Measurements from ENCODE around the gene MAPKBP1.

The MAPKBP1 gene

DNA sequence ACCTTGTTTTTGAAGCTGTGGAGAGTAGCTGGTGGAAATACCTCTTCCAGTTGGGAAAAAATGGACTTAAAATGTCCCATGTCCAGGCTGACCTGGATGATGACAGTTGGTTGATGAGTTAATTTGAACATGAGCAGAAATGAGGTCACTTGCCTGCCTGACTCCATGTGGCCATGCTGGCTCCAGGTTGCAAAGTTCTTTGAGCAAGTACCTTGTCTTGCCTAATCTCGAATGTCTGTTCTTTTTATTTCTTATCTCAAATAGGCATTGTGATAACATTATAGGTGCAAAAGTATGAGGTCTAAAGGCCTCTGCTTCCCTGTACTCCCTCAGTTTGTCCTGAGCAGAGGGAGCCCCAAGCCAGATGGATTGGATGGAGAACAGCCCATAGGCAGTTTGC, 9.0 kb downstream of the MAPKBP1 start:
- FAIRE-seq (no peak), DNase-seq (ENCODE audit: low spot score) (no peak)

DNA sequence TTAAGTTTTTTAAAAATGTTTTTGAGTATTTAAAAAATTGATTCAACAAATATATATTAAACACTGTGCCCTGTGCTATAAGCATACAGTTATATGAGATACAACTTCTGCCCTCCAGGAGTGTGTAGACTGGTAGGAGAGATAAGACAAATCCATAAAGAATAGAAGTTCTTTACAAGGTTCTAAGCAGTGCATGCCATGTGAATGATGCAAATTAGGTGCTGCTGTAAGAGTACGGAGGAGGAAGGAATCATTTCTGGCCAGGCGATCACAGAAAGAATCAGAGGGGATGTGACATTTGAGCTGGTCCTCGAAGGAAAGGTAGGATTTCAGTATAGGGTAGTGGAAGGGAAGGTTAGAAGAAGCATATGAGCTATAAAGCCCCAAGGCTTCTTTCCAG, 14.0 kb downstream of the MAPKBP1 start:
- DNase-seq (ENCODE audit: low spot score) (no peak), FAIRE-seq (no peak)

DNA sequence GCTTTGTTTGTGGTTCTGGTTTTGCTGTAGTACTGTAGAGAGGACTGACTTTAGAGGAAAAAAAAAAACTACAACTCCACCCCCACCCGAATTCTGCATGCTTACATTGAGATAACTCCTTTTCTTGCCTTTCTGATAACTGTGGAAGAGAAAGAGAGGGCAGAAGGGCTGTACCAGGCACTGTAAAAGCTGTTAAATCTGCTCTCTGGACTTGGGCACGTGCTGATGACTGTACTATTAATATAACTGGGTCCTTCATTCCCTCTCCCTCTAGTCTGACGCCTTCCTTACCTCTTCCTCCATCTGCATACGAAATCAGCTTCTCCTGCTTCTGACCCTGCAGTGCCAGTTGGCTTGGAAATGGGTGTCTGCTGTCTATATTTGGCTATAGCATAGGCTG, 15.0 kb downstream of the MAPKBP1 start:
- FAIRE-seq (no peak), DNase-seq (ENCODE audit: low spot score) (no peak)

DNA sequence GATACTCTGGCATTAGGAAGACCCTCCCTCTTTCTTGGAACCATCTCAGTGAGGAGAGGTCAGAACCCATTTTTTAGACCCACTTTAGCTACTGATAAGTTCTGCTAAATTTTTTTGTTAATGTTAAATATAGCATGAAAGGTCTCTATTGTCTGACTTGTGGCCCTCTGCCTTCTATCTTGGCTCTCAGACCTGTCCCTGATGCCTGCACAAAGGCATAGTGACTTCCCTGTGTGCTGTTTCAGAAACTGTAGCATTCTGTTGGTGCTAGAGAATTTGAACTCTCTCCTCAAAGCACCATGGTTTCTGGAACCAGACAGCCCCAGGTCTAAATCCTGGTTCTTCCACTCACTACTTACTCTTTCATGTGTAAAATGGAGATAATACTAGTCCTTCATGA, 15.4 kb downstream of the MAPKBP1 start:
- FAIRE-seq: no peak
- DNase-seq (ENCODE audit: low spot score): no peak

DNA sequence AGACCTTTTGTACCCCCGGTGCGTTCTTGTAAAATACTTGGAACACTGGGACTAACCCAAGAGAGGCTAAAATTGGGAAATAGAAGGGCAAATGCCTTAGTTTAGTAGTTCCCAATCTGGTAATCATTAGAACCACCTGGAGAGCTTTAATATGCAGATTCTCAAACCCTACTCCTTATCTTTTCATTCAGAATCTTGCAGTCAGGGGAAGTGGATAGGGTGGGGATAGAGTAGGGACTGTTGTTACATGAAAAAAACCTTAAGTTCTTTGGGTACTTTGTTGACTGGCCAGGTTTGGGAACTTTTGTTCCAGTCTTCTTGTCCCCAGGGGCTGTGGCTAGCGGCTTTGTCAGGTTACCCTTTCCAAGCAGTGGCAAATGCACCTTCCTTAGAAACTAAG, 15.9 kb downstream of the MAPKBP1 start:
- FAIRE-seq (no peak), DNase-seq (ENCODE audit: low spot score) (no peak)

DNA sequence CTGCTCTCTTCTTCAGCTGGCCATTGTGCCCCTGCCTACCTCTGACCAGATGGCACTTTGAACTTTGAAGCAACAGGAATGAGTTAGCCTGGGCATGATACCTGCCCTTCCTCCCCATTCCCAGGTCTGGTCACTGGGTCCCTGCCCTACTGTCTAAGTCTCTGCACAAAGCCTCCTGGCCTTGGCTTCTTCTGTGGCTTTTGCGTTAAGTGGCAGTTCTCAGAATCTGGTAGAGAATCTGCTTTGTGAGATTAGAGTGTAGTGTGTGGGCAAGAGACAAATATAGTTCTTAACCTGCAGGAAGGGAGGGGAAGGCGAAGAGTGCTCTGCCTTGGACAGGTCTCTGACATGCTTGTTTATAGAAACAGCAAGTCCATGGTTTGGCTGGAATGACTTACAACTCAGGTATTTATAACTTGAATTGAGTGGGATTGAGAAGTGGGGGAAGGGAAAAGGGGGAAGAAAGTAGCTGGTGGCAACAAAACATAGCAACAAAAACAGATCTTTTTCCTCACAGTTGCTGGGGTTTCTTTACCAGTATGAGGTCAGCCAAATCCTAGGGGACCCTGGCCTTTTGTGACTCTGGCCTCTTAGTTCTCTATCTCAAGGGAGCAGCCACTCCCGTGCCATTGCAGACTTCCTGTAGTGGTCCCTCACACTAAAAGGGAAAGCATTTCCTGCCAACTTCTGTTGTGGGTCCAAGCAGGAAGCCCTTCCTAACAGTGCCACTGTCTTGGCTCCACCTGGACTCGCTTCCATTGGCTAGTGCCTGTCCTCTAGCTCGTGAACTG, 16.7 kb downstream of the MAPKBP1 start:
- DNase-seq (ENCODE audit: low spot score) (peak; percentile 17), FAIRE-seq (no peak)

DNA sequence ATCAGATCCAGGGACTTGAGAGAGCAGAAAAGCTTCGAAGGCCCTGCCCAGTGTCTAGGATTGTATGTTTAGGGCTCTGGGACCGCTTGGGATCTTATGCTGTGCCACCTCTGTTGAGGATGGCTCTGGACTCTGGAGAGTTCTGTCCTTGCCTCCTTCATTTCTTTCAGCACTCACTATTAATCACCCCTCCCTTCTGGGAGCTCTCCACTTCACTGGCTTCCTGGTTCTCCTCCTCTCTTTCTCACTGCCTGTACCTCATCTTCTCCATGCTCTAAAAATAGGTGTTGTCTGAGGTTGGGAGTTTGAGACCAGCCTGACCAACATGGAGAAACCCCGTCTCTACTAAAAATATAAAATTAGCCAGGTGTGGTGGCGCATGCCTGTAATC, 17.3 kb downstream of the MAPKBP1 start:
- DNase-seq (ENCODE audit: low spot score) (no peak), FAIRE-seq (no peak)

DNA sequence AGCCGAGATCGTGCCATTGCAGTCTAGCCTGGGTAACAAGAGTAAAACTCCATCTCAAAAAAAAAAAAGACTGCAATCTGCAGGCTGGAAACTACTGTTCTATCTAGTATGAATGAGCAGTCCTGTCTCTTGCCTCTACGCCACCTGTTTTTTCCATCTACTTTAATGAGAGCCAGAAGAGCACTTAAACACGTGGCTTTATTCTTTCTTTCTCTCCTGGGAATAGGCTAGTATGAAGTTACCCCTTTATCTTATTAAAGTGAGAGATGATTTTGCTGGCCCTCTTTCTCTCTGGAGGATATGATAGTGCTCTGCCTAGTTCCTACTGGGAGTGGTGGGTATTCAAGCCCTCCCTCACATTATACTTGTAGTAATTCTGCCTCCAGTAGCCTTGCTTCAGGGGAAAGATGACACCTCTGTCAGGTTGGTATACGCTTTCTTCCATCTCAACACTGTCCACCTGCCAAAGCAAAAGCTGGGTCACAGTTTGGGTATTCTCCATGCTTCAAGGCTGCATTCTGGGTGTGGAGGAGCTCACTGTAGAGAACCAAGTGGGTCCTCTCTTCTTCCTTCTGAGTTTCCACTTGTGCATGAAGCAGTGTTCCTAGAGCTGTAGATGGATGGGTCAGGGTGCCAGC, 17.8 kb downstream of the MAPKBP1 start:
- FAIRE-seq (no peak), DNase-seq (ENCODE audit: low spot score) (no peak)

DNA sequence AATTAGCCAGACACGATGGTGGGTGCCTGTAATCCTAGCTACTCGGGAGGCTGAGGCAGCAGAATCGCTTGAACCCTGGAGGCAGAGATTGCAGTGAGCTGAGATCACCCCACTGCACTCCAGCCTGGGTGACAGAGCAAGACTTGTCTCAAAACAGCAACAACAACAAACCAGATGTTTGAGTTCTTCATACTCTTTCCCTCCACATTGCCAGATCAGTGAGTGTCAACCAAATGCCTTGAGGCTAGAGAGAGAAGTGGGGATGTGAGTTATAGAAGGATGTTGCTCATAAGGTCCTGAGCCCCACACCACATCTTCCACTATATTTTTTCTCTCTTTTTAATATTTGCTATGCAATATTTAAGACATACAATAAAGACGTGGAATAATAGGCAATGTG, 19.8 kb downstream of the MAPKBP1 start:
- no peak for FAIRE-seq

DNA sequence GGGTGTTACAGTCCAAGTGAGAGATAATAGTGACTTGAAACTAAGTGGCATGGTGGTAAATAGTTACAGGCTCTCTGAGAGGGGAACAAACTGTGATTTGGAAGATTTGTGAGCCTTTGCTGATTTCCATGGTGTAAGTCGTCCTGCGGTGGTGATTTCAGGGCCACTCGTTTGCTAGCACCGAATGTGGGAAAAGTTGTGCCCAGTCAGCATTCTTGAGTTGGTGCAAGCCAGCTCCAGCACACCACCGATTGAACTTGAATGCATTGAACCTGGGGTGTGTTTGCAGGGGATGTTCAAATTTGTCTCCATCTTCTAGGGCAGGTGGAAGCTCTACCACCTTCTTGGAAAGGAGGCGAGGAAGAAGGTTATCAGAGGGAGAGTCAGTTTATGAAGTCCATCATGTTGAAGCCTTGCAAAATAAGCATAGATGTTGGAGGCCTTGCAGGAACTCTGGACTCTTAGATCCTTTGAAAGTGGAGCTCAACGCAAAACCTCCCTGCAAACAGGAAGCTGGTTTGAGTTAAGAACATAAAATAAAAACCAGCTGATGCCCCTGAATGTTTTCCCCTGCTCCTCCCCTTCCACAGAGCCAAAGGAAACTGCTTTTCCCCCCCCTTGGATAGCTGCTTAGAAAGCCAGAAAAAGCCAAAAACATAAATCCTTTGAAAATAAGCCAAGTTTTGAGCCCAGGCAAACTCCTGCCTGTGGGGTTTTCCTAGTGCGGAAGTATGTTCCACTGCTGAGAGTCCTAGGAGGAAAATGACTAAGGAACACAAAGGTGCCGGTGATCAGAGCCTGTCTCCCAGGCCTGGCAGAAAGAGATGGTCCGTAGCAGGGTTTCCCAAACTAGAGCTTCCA, 21.9 kb downstream of the MAPKBP1 start:
- no peak for DNase-seq (ENCODE audit: low spot score)
- FAIRE-seq: no peak

More for the DNA sequence above, 19.8 kb downstream of the MAPKBP1 start:
- no peak for DNase-seq (ENCODE audit: low spot score)

DNA sequence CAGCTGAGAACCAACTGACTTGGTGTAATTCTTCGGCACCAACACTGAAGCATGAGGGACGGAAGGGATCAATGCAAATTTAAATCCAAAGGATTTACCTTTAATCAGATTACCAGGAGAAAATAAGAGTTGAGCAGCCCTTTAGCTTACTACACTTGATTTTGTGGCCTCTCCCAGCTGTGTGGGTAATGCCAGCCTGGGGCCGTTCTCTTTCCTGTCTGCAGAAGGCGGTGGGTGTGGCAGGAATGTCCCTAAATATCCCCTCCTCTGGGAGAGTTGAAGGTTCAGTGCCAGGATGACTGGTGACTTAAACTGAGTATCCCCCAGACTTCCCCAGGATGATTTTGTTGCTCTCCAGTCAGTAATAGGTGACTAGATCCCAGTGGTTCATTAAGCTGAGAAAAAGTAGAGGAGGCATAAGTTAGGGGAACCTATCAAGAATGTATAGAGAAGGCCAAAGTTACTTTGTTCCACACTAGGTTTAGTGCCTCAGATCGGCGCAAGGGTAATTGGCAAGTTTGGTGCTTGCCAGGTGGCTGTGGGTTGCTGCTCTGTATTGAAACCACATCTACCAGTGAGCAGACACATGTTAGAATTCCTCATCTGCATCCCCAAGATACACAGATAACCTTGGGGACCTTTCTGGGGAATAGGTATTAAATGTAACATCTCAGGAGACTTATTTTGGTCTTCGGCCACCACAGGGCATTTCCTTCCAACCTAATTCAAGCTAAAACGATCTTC, 23.1 kb downstream of the MAPKBP1 start:
- FAIRE-seq: no peak
- no peak for DNase-seq (ENCODE audit: low spot score)

DNA sequence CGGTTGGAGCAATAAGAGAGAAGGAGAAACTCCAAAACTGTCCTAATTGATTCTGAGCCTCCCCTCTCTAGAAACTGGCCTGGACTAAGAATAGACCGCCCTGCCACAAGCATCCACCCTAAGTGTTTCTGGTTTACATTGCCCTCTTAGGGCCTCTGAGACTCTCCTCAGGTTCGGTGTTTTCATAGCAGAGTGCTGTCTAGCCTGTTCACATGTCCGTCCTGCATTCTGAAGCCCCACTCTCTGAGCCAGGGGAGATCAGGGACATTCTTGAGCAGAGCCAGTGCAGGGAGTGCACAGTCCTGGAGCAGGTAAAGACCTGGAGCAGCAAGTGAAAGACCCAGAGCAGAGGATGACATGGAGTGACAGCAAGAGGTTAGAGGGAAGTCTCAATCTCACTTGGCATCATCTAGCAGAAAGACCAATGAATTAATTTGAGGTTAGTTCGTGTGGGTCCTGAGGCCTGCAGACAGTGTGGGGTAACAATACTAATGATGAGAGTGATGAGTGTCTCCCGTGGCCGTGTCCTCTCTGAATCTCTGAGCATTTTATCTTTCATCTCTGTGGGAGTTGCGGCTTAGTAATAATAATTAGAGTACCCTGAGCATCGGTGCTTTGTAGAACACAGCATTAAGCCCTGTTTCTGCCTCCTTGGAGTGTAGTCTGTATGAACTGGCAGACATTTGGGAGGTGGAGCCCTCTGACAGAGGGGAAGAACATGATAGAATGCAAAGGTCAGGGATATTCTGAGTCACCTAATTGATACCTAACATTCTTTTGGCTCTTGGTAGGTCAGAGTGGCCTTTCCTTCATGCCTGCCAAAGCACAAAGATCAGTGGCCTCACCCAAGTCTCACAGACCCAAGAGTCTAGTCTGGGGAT, 24.6 kb downstream of the MAPKBP1 start:
- DNase-seq (ENCODE audit: low spot score): no peak
- FAIRE-seq: no peak

DNA sequence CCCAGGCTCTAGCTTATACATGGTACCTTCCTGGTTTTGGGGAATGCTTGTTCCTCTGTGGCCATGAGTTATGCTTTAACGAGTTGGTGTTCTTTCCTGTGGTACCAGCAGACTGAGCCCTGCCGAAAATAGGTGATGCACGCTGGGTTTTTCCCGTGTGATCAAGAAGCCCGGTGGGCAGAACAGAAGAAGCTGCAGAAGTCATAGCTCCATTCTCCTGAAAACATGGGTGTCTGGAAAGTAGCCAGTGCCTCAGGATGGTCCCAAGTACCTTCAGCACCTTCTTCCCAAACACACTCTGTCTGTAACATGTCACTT, 25.2 kb downstream of the MAPKBP1 start:
- FAIRE-seq: no peak

DNA sequence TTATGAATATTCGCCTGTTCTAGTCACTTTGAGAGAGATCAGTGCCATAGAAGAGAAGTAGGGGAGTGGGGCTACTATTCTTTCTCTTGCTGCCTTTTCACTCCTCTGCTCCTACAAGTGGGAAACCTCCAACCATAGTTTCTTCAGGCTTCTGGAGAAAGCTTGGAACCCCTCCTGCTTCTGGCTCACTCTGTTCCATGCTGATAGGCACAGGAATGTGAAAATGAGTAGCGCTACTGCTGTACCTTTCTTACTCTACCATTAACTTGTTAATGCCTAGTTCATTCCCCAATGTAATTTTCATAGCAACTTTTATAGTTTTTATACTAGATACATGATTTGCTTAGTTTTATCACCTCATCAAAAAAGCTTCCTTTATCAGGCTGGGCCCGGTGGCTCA, 26.9 kb downstream of the MAPKBP1 start:
- no peak for DNase-seq (ENCODE audit: low spot score)
- FAIRE-seq: no peak

More for the DNA sequence above, 25.2 kb downstream of the MAPKBP1 start:
- no peak for DNase-seq (ENCODE audit: low spot score)

DNA sequence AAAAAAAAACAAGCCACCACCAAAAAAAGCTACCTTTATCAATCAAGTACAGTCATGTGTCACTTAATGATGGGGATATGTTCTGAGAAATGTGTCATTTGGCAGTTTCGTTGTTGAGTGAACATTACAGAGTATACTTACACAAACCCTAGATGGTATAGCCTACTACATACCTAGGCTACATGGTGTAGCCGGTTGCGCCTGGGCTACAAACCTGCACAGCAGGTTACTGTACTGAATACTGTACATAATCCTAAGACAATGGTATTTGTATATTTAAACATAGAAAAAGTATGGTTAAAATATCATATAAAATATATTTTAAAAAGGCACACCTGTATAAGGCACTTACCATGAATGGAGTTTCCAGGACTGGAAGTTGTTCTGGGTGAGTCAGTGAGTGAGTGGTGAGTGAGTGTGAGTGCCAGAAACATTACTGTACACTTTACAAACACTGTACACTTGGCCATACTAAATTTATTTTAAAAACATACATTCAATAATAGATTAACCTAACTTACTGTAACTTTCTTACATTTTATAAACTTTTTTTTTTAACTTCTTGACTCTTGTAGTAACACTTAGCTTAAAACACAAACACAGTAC, 27.7 kb downstream of the MAPKBP1 start:
- FAIRE-seq (peak; percentile 79), DNase-seq (ENCODE audit: low spot score) (peak; percentile 28)

DNA sequence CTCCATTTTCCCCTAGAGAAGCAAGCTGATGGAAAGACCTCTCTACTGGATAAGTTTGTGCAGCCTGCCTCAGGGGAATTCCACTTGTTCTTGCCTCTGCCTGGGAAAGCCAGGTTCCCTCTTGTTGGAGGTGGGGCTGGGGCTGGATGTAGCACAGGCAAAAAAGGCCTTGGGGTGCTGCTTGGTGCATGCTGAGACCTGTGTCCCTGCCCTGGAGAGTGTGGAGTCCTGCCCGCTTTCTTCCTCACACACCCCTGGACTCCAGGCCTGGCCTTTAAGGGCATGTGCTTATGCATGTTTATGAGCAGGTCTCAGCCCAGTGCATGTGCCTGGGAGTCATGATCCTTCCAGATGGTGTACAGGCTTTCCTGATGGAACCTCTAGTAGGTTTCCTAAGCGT, 30.1 kb downstream of the MAPKBP1 start:
- no peak for FAIRE-seq
- no peak for DNase-seq (ENCODE audit: low spot score)

DNA sequence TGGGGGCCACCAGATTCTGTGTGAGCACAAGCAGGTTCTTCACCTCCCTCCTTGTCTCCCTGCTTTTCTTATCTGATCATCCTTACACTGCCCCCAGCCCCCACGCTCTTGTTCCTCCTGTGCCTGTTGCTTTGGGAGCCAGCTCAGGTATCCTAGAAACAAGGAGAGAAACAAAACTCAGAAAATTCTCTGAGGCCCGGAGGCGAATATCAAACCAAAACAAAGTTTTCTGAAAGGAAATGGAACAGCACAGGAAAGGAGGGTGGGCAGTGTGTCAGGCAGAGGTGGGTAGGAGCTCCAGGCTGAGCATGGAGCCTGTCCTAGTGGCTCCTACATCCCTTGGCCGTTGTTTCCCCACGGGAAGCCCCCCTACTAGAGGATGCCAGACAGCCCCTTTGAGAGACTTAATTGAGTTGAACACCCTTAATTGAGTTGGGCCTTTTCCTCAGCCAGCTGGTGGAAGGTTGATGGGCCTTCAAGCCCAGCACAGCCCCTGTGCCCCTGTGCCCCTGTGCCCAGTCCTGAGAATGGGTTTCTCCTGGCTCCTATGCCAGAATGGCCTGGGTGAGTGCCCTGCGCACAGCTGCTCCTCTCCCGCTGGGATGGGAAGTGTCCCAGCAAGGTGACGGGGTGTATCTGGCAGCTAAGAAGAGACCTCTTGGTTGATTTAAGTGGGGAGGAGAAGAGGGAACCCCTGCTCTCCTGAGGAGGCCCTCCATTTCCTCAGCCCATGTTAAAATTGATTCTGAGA, 30.8 kb downstream of the MAPKBP1 start:
- FAIRE-seq (no peak), DNase-seq (ENCODE audit: low spot score) (no peak)

DNA sequence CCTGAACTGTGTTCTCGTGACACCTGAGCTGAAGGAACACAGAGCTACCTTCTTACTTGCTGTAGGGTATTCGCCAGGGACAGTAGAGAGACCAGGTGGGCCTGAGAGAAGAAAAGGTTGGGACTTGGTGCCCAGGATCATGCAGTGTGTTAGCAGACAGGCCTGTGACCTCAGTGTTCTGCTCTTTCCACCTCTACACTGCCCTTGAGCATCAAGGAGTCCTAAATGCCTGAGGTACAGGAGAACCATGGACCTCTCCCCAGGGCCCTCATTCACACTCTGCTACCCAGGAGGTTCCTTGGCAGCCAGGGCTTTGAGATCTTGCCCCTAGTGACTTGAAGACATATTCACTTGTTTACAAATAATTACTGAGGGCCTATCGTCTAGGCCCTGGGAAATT, 31.4 kb downstream of the MAPKBP1 start:
- DNase-seq (ENCODE audit: low spot score): no peak
- FAIRE-seq: no peak

All from RCC 7860 (cell line).